Activated CD4-positive, alpha-beta T cell treated with anti-CD3 and anti-CD28 coated beads, Interleukin-2, amount 50 U/mL, for 24 hours (primary cell): Measurements from ENCODE around the gene APOOL.
A peak's percentile ranks its signal among the peaks of the same experiment; 100 is the strongest.
"Not testable (repeated sequence)": the region's sequence is repeated elsewhere in the genome, so short reads cannot be mapped to it uniquely, and the experiment has no call there.

ENCODE experiments used
- DNase-seq, 2 donors: peaks; one replicate each; pipeline ENCODE4 v3.0.0-alpha.2; 2020; ENCODE audit warnings: low read depth in 1 of 2, low spot score in 1 of 2

Gene APOOL, protein sequence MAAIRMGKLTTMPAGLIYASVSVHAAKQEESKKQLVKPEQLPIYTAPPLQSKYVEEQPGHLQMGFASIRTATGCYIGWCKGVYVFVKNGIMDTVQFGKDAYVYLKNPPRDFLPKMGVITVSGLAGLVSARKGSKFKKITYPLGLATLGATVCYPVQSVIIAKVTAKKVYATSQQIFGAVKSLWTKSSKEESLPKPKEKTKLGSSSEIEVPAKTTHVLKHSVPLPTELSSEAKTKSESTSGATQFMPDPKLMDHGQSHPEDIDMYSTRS

DNA sequence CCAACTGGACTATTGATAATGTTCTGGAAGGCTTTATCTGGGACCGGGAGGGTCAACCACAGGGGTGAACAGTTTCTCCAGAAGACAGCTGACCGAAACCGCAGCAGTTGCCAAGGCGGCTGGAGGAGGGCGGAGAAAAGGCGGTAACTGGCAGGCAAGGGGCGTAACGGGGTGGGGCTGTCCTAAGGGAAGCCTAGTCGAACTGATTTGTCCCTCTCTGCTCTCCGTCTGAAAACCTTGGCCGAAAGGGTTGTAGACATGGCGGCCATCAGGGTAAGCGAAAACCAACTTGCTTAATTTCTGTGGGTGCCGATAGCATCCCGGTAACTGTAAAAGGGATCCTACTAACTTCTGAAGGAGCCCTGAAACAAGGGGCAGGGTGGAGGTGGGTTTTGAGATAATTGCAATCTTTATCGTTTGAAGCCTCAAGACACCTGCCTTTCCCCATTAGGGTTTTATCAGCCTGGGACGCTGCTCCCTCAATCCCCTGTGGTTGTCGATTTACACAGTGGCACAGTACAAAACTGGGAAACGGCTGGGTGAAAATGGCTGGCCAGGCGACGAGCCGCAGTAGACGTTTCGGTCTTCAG lies at the start of gene APOOL:
TSS of gene APOOL (plus strand) at position 223 of the 590 bp plus-strand sequence. CDS start at position 259, 36 bp downstream.
- DNase-seq: peak; percentile 43 to 71

DNA sequence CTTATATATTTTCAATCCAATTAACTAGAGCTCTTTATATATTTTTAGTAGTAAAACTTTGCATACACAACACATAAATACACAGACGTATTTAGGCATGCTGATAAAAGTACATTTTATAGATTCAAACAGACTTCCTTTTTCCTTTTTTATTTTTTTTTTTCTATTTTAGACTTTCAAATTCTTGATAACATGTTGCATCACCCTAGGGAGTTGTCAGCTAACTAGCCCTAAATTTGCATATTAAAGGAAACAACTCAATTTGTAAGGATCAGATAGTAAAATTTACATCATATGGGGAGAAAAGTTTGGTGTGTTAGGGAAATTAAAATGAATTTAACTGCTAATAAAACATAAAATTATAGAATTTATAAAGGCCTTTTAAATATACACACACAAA lies 47.4 kb upstream of the APOOL start:
- no peak for DNase-seq

DNA sequence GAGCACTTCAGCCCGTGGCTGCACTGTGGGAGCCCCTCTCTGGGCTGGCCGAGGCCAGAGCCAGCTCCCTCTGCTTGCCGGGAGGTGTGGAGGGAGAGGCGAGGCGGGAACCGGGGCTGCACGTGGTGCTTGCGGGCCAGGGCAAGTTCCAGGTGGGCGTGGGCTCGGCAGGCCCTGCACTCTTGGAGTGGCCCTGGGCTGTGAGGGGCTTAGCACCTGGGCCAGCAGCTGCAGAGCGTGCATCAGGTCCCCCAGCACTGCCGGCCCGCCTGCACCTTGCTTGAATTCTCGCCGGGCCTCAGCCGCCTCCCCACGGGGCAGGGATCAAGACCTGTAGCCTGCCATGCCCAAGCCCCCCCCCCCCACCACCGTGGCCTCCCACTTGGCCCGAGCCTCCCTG lies 28.9 kb upstream of the APOOL start:
- no peak for DNase-seq

DNA sequence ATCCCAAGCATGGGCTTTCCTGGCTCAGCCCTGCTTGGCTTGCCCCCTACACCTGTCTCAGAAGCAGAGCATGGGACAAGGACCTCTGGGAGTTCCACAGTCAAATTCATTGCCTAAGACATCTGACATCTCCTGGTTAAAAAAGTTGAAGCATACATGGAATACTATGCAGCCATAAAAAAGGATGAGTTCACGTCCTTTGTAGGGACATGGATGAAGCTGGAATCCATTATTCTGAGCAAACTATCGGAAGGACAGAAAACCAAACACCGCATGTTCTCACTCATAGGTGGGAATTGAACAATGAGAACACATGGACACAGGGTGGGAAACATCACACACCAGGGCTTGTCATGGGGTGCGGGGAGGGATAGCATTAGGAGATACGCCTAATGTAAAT lies 11.9 kb upstream of the APOOL start:
- DNase-seq: not testable (repeated sequence)

DNA sequence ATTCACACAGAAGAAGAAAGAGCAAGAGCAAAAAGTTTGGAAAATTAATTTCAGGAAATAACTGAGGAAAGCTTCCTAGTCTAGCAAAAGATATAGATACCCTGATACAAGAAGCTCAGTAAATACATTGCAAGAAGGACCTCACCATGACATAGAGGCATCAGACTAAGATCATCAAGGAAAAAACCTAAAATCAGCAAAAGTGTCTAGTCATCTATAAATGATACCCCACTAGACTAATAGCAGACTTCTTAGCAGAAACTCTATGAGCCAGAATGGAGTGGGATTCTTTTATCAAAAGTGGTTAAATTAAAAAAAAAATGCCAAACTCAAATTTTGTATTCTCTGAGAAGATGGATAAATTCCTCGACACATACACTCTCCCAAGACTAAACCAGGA lies 10.5 kb upstream of the APOOL start:
- no peak for DNase-seq

DNA sequence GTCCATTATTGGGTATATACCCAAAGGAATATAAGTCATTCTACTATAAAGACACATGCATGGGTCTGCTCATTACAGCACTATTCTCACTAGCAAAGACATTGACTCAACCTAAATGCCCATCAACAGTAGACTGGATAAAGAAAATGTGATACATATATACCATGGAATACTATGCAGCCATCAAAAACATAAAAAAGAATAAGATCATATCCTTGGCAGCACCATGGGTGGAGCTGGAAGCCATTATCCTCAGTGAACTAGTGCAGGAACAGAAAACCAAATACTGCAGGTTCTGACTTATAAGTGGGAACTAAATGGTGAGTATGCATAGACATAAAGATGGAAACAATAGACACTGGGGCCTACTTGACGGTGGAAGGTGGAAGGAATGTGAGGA lies 2.3 kb upstream of the APOOL start:
- DNase-seq: no peak

DNA sequence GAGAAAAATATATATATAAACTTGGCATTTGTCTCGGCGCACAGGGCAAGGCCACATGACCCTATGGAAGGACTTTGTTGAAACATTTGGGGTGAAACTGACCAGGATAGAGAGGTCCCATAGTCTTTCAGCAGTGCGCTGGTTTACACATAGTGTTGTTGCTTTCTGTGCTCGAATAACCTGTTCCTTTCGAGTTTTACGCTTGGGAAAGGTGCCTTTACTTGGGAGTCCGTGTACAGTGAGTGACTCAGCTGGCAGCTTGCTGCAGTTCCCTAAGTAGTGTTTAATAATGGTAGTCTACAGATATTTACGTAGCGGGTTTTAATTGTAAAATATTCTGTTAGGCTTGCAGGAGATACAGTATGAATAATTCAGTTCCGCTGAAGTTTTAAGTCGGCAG lies 578 bp downstream of the APOOL start:
- no peak for DNase-seq

DNA sequence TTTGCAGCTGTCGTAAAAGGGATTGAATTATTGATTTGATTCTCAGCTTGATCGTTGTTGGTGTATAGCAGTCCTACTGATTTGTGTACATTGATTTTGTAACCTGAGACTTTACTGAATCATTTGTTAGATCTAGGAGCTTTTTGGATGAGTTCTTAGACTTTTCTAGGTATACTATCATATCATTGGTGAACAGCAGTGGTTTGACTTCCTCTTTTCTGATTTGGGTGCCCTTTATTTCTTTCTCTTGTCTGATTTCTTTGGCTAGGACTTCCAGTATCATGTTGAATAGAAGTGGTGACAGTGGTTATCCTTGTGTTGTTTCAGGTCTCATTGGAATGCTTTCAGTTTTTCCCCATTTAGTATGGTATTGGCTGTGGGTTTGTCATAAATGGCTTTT lies 8.4 kb downstream of the APOOL start:
- DNase-seq: no peak

DNA sequence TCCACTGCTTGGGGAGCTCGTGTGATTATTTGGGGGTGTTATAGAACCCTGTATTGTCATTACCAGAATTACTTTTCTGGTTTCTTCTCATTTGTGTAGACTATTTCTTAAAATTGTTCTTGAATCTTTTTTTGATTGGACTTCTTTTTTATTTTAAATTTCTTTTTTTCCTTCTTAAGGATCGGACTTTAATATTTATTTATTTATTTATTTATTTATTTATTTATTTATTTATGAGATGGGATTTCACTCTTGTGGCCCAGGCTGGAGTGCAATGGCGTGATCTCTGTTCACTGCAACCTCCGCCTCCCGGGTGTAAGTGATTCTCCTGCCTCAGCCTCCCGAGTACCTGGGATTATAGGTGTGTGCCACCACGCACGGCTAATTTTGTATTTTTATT lies 11.7 kb downstream of the APOOL start:
- DNase-seq: not testable (repeated sequence)

DNA sequence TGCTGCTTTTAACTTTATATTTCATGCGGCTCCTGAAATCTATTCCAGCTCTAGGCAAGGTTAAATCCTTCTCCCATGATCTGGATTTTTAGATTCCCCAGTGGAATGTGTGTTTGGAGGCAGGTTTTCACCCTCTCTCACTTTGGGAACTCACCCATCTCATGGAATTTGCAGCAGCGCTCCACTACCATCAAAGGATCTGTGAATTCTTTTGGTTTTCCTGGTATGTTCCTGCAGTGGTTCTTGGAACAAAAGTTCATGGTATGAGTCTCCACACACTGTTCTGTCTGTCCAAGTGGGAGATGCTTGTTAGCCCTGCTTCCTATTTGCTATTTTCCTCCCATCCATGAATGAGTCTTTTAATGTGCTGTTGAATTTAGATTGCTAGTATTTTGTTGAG lies 14.0 kb downstream of the APOOL start:
- no peak for DNase-seq

DNA sequence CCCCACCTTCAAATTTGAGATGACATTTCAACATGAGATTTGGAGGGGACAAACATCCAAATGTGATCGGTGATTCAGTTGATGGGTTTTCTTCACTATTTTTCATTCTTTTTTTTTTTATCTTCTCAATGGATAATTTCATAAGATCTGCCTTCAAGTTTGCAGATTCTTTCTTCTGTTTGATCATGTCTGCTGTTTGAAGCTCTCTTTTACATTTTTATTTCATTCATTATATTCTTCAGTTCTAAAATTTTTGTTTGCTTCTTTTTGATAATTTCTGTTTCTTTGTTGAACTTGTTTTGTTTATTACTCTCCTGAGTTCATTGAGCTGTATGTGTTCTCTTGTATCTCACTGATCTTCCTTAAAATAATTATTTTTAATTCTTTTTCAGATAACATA lies 14.8 kb downstream of the APOOL start:
- no peak for DNase-seq

DNA sequence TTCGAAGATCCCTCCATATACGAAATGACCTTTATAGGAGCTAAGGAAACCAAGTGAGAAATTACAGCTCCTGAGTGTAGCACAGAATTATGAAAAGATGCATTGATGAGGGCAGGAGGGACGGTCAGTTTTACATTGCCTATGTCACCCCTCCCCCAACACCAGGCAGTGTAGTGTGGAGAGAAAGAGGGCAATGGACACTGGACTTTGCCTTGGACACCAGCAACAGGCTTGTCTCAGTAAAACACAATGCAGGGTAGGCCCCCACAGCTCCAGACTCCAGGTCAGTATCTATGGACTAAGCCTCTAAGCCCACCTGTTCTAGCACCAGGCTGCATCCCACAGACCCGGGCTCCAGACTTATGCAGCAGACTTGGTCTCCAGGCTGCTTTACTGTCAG lies 16.5 kb downstream of the APOOL start:
- DNase-seq: no peak

DNA sequence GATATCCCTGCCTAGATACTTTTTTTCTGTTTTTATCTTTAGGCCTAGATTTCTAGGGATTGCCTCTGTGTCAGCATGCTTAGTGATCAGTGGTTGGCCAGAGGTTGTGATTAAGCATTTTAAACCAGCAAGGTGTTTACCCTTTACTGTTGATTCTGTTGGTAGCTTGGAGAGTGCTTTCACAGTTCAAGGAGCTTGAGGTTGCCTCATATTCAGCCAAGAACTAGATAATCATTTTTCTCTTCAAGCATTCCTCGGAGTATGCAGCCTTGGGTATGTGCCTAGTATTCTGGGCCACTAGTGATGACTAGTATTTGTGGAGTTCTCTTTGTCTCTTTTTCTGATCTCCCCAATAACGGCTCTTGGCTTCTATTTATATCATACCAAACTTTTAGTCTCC lies 20.4 kb downstream of the APOOL start:
- DNase-seq: no peak

DNA sequence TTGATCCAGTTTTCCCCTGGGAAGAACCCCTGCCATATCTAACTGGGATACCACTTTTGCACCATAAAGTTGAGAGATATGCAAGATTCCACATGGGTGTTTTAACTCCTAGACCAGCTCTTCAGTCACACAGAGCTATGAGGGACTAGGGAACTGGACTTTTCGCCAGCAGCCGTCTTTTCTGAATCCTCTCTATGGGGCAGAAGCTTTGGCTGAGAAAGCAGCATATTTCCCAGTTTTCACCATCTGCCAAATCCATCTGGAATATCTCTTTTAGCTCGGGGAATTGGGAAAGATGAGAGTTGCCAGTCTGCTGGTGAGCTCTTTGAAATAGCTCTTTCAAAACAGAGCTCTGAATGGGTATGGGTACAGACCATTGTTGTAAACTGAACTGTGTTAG lies 20.9 kb downstream of the APOOL start:
- no peak for DNase-seq

DNA sequence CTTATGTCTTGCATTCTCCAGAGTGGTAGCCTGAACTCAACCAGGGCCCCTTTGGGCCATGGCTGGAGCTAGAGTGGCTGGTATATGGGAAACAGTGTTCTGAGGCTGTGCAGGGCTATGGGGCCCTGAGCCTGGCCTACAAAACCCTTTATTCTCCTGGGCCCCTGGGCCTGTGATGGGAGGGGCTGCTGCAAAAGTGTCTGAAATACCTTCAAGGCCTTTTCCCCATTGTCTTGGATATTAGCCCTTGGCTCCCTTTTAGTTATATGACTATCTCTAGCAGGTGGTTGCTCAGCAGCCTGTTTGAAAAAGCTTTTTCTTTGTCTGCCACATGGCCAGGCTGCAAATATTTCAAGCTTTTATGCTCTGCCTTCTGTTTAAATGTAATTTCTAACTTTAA lies 22.5 kb downstream of the APOOL start:
- no peak for DNase-seq

DNA sequence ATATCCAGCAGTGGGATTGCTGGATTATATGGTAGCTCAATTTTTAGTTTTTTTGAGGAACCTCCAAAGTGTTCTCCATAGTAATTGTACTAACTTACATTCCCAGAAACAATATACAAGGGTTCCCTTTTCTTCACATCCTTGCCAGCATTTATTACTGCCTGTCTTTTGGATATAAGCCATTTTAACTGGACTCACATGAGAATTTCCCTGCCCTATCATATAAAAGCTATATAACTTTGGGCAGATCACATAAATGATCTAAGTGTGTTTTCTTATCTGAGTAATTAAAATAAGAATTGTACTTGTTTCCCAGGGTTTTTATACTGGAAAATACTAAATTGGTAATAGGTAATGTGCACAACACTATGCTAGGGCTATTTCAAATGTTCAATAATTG lies 25.4 kb downstream of the APOOL start:
- no peak for DNase-seq

DNA sequence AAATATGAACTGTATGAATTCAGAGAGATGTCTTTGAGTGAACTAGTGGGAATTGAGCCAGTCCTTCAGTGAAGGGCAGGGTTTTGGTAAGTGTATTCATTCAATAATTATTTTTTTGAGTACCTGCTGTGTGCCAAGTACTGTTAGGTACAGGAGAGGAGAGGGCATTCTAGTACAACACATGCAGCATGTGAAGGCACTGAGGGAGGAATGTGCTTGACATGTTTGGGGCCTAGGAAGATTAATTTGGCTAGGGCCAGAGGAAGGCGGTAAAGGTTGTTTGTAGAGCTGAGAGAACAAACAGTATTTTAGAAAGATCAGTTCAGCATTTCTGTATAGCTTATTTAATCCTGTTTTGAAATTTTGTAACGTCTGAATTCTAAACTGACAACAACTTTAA lies 27.8 kb downstream of the APOOL start:
- no peak for DNase-seq

DNA sequence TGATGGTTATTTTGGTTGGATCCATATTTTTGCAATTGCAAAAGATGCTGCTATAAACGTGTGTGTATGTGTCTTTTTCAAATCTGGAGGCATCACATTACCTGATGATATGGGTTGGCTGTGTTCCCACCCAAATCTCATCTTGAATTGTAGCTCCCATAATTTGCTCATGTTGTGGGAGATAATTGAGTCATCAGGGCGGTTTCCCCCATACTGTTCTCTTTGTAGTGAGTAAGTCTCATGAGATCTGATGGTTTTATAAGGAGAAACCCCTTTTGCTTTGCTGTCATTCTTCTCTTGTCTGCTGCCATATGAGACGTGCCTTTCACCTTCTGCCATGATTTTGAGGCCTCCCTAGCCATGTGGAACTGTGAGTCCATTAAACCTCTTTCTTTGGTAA lies 33.4 kb downstream of the APOOL start:
- DNase-seq: no peak

DNA sequence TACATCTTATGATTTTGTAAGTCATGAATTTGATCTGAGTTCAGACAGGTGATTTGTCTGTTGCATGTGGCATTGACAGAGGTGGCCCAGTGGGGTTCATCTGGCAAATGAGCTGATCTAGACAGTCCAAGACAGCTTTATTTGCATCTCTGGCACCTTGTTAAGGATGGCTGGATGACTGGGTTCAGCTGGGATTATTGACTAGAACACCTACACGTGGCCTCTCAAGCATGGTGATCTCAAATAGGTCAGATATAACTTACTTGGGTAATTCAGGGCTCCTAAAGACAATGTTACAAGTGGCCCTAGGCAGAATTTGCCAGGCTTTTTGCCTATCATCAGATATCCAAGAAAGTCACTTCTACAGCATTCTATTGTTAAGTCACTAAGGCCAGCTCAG lies 48.0 kb downstream of the APOOL start:
- DNase-seq: no peak

DNA sequence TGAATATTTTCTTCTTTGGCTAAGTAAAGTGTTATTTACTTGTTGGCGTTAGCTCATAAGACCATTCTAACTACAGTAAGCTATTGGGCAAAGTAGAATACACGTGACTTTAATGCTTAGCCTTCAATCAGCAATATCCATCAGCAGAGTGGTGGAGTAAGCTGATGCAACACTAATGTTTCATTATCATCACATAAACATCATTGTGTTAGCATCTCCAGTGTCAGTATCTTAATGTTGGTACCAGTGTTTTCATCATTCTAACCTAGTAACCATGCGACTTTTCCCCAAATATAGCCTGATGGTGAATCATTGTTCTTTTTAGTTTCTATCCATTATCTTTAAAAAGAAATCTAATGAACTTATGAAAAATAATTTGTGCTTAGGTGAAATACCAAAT lies 48.5 kb downstream of the APOOL start:
- no peak for DNase-seq

DNA sequence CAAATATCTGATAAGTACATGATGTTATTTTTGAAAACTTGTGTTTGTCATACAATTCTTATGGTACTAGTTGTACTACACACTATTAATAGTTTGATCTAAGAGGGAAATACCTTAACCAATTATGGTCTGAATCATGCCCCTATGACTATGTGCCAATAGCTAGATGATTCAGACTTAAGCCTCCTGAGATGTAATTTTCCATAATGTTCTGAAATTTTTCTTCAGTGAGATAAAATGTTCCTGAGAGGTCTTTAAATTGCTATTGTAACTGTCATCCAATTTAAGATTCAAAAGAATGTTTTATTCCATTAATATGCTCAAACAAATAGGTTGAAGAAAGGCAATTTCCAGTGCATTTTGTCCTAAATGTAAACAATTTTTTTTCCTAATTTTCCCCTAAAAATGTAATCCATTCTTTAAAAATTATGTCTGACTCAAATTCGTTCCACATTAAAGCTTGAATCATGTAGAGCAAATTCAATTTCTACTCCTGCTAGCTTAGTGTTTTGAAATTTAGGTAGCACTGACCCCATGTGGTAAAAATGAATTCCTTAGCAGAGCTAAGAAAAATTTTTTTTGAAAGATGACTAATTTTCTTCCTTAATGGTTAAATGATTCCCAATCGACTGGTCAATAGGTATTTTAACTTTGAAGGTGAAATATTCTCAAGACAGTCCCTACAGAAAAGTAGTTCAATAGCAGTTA lies 49.1 kb downstream of the APOOL start:
- DNase-seq: no peak

DNA sequence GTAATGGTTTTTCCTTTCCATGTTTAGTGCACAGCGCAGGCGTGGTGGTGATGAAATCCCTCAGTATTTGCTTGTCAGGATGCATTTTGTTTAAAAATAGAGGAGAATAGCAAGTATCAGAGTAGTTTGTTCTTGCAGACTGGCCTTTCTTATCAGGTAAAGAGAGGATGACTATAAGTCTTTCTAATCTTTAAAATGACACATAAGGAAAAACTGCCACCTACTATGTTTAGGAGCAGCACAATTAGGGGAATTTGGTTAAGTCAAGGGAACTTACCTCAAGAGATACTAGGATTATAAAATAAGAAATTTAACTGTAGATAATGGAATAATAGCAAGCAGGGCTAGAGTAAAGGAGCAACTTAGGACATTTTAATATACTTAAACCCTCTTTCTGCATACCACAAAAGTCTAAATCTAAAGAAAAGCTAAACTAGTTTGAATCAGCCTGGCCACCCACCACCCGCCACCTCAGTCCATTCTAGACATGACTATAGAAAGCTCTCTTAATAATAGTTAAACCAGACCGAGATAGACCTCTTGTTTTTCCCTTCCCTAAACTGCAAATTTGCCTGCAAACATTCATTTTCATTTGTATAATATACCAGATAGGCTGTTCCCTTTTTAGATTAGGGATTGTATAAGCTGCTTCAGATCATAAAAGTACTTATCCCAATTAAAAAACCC lies 62.0 kb downstream of the APOOL start:
- no peak for DNase-seq
